ENCODE results near the gene SLC22A23.

The SLC22A23 gene

GRCh38 chr6:3282476-3283236, 174.2 kb downstream of the SLC22A23 start:
- Histone ChIP-seq H3K9me3 (ENCODE audit: insufficient read depth, low read length) (no peaks in the 10 kb centered on the region), H3K27ac (ENCODE audit: low read length) (no peak overlapping the region), H2AFZ (ENCODE audit: low read depth, low read length) (no peak overlapping the region), H3K4me3 (ENCODE audit: low read length) (no peak overlapping the region), H3K79me2 (ENCODE audit: low read length) (no peaks in the 10 kb centered on the region), H3K36me3 (replicated peaks; ENCODE audit: low read depth, low read length) (no peaks in the 10 kb centered on the region), H3K27me3 (ENCODE audit: low read depth, low read length) (no peaks in the 10 kb centered on the region), H3K9ac (ENCODE audit: low read length) (no peak overlapping the region), H3K4me1 (ENCODE audit: low read length) (no peaks in the 10 kb centered on the region), H3K4me2 (ENCODE audit: low read length) (no peak overlapping the region), H4K20me1 (ENCODE audit: insufficient read depth, low read length) (no peaks in the 10 kb centered on the region)
- no peak for TF ChIP-seq EZH2phosphoT487 (IDR thresholded peaks at IDR 0.05; ENCODE audit: low read depth)
- no peak for TF ChIP-seq CTCF (IDR thresholded peaks at IDR 0.05; ENCODE audit: low read depth, low read length)

GRCh38 chr6:3281631-3282475, 175.0 kb downstream of the SLC22A23 start:
- H3K4me2 ChIP-seq (ENCODE audit: low read length) = no peak overlapping the region
- H3K9ac ChIP-seq (ENCODE audit: low read length) = no peak overlapping the region
- no peaks in the 10 kb centered on the region for H3K9me3 ChIP-seq (ENCODE audit: insufficient read depth, low read length)
- no peak overlapping the region for H3K27ac ChIP-seq (ENCODE audit: low read length)
- no peaks in the 10 kb centered on the region for H3K4me1 ChIP-seq (ENCODE audit: low read length)
- H3K4me3 ChIP-seq (ENCODE audit: low read length) = no peak overlapping the region
- TF ChIP-seq EZH2phosphoT487 (IDR thresholded peaks at IDR 0.05; ENCODE audit: low read depth) = no peak
- TF ChIP-seq CTCF (IDR thresholded peaks at IDR 0.05; ENCODE audit: low read depth, low read length) = no peak
- H2AFZ ChIP-seq (ENCODE audit: low read depth, low read length) = no peak overlapping the region
- no peaks in the 10 kb centered on the region for H3K27me3 ChIP-seq (ENCODE audit: low read depth, low read length)
- H3K36me3 ChIP-seq (replicated peaks; ENCODE audit: low read depth, low read length) = no peaks in the 10 kb centered on the region
- no peaks in the 10 kb centered on the region for H4K20me1 ChIP-seq (ENCODE audit: insufficient read depth, low read length)
- no peaks in the 10 kb centered on the region for H3K79me2 ChIP-seq (ENCODE audit: low read length)

- H2AFZ ChIP-seq (ENCODE audit: low read depth, low read length) = no peak overlapping the region
- H3K9me3 ChIP-seq (ENCODE audit: insufficient read depth, low read length) = no peaks in the 10 kb centered on the region
- no peak for TF ChIP-seq CTCF (IDR thresholded peaks at IDR 0.05; ENCODE audit: low read depth, low read length)
- no peak for TF ChIP-seq EZH2phosphoT487 (IDR thresholded peaks at IDR 0.05; ENCODE audit: low read depth)
- H3K79me2 ChIP-seq (ENCODE audit: low read length) = no peaks in the 10 kb centered on the region
- no peaks in the 10 kb centered on the region for H3K36me3 ChIP-seq (replicated peaks; ENCODE audit: low read depth, low read length)
- no peaks in the 10 kb centered on the region for H3K27me3 ChIP-seq (ENCODE audit: low read depth, low read length)
- no peak overlapping the region for H3K4me3 ChIP-seq (ENCODE audit: low read length)
- H3K27ac ChIP-seq (ENCODE audit: low read length) = no peak overlapping the region
- no peaks in the 10 kb centered on the region for H3K4me1 ChIP-seq (ENCODE audit: low read length)
- no peak overlapping the region for H3K9ac ChIP-seq (ENCODE audit: low read length)
- no peaks in the 10 kb centered on the region for H4K20me1 ChIP-seq (ENCODE audit: insufficient read depth, low read length)
- no peak overlapping the region for H3K4me2 ChIP-seq (ENCODE audit: low read length)
These were observed 175.9 kb downstream of the SLC22A23 start for GRCh38 chr6:3280866-3281465.

- no peak overlapping the region for H2AFZ ChIP-seq (ENCODE audit: low read depth, low read length)
- H3K27me3 ChIP-seq (ENCODE audit: low read depth, low read length) = no peaks in the 10 kb centered on the region
- H3K4me3 ChIP-seq (ENCODE audit: low read length) = no peak overlapping the region
- no peaks in the 10 kb centered on the region for H3K9me3 ChIP-seq (ENCODE audit: insufficient read depth, low read length)
- no peak overlapping the region for H3K9ac ChIP-seq (ENCODE audit: low read length)
- TF ChIP-seq CTCF (IDR thresholded peaks at IDR 0.05; ENCODE audit: low read depth, low read length) (no peak), EZH2phosphoT487 (IDR thresholded peaks at IDR 0.05; ENCODE audit: low read depth) (no peak)
- H3K36me3 ChIP-seq (replicated peaks; ENCODE audit: low read depth, low read length) = no peaks in the 10 kb centered on the region
- no peaks in the 10 kb centered on the region for H4K20me1 ChIP-seq (ENCODE audit: insufficient read depth, low read length)
- H3K4me2 ChIP-seq (ENCODE audit: low read length) = no peak overlapping the region
- no peaks in the 10 kb centered on the region for H3K79me2 ChIP-seq (ENCODE audit: low read length)
- H3K4me1 ChIP-seq (ENCODE audit: low read length) = no peaks in the 10 kb centered on the region
- H3K27ac ChIP-seq (ENCODE audit: low read length) = no peak overlapping the region
These were observed 176.8 kb downstream of the SLC22A23 start for GRCh38 chr6:3280091-3280490.

All from OCI-LY3 (cell line).